HEK293T (cell line): Measurements from ENCODE around the gene UNC45A.

Experiments
- BHLHE40 ChIP-seq: fragments of 450-650 bp; IDR thresholded peaks from 2 replicates; pipeline ENCODE4 v1.6.1; 2016; ENCODE audit warnings: mild to moderate bottlenecking, moderate library complexity, borderline replicate concordance
- ELF4 ChIP-seq: fragments of 450-650 bp; IDR thresholded peaks from 2 replicates; pipeline ENCODE4 v1.6.1; 2017; ENCODE audit warnings: antibody characterized with exemption
- SP1 ChIP-seq: fragments of 450-650 bp; IDR thresholded peaks from 2 replicates; pipeline ENCODE4 v1.6.1; 2017
- SUZ12 ChIP-seq: fragments of 450-650 bp; IDR thresholded peaks from 2 replicates; pipeline ENCODE4 v1.6.1; 2016; ENCODE audit warnings: mild to moderate bottlenecking
- TARDBP ChIP-seq: fragments of 450-650 bp; IDR thresholded peaks from 2 replicates; pipeline ENCODE4 v1.6.1; 2016
- ZNF384 ChIP-seq: fragments of 450-650 bp; IDR thresholded peaks from 2 replicates; pipeline ENCODE4 v1.6.1; 2016

DNA sequence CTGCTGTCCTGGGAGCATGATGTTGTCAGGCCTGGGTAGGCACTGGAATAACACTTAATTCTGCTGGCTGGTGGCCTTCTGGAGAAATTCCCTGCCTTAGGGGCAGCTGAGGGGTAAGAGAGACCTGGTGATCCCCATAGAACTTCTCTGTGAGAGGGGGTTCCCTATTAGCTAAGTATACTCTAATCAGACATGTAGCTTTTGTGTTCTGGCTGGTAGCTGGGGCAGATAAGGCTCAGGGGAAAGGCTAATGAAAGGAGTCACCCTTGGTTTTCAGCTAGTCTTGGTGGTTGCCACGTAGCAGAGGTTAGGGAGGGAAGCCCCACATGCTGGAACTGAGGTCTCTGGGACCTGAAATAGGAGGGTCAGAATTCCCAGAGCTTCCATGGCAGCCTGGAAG is 1.8 kb upstream of the UNC45A start:
- TF ChIP-seq ZNF384 = no peak
- TF ChIP-seq BHLHE40 = no peak
- no peak for TF ChIP-seq SP1
- TF ChIP-seq TARDBP = no peak
- TF ChIP-seq SUZ12 = no peak
- TF ChIP-seq ELF4 = no peak
